HepG2 (cell line): ENCODE results near the gene DCTN3. TPM values are rescaled to one million over a fixed set of nuclear protein-coding genes. Genes with fewer than 3 reads are reported as not detected.
A peak's percentile ranks its signal among the peaks of the same experiment; 100 is the strongest.

Experiments used
- ARID2 ChIP-seq: sonication (generic); formaldehyde crosslinking; IDR thresholded peaks from 2 replicates; pipeline ENCODE4 v1.8.1; 2022; ENCODE audit warnings: mild to moderate bottlenecking, missing genetic modification reagents, borderline replicate concordance
- ASH2L ChIP-seq: fragments of 300-600, 200-600 bp; sonication (generic); IDR thresholded peaks from 2 replicates; pipeline ENCODE4 v1.7.0; 2017; ENCODE audit warnings: low read depth, mild to moderate bottlenecking, moderate library complexity, mixed read lengths, low read length; ENCODE audit not compliant: insufficient read length
- CCAR2 ChIP-seq: fragments of 200-400 bp; formaldehyde crosslinking; optimal IDR thresholded peaks from 2 replicates; pipeline ENCODE3; 2018; ENCODE audit warnings: low read depth, mild to moderate bottlenecking, low read length, moderate library complexity
- ERF ChIP-seq: IDR thresholded peaks from 2 replicates; pipeline ENCODE4 v1.6.1; 2018; ENCODE audit warnings: missing biosample characterization, missing genetic modification reagents
- FOXK1 ChIP-seq: sonication (generic); formaldehyde crosslinking; IDR thresholded peaks from 2 replicates; pipeline ENCODE4 v1.4.0; 2020; ENCODE audit warnings: low read depth, missing genetic modification reagents, borderline replicate concordance
- KDM5A ChIP-seq: fragments of 200-600 bp; sonication (generic); IDR thresholded peaks from 2 replicates; pipeline ENCODE4 v1.7.0; 2018; ENCODE audit warnings: antibody characterized with exemption, mild to moderate bottlenecking, low read length, borderline replicate concordance
- KLF16 ChIP-seq, 2 experiments: sonication (generic) in 1 of 2; formaldehyde crosslinking in 1 of 2; IDR thresholded peaks; 2 replicates each; pipeline versions ENCODE4 v1.6.1 to v1.8.0; 2016 to 2023; ENCODE audit warnings: missing genetic modification reagents in 2 of 2, missing compliant biosample characterization in 1 of 2
- MXD1 ChIP-seq: sonication (generic); formaldehyde crosslinking; IDR thresholded peaks from 2 replicates; pipeline ENCODE4 v1.4.0; 2020; ENCODE audit warnings: mild to moderate bottlenecking, missing genetic modification reagents
- RFX3 ChIP-seq: IDR thresholded peaks from 2 replicates; pipeline ENCODE4 v1.6.1; 2016; ENCODE audit warnings: missing biosample characterization, missing genetic modification reagents
- SIN3A ChIP-seq: IDR thresholded peaks from 2 replicates; pipeline ENCODE4 v1.6.1; 2011; ENCODE audit warnings: low read depth, mild to moderate bottlenecking, control low read depth, low read length, borderline replicate concordance
- SNAI1 ChIP-seq: sonication (generic); formaldehyde crosslinking; IDR thresholded peaks from 2 replicates; pipeline ENCODE4 v1.5.0; 2020; ENCODE audit warnings: mild to moderate bottlenecking, missing genetic modification reagents, borderline replicate concordance
- SNAPC4 ChIP-seq: sonication (generic); formaldehyde crosslinking; IDR thresholded peaks from 2 replicates; pipeline ENCODE4 v1.4.0; 2020; ENCODE audit warnings: mild to moderate bottlenecking, missing genetic modification reagents
- SOX6 ChIP-seq, 2 experiments: fragments of 450-650 bp in 1 of 2; sonication (generic) in 1 of 2; formaldehyde crosslinking in 1 of 2; IDR thresholded peaks; 2 replicates each; pipeline versions ENCODE4 v1.4.0 to v1.6.1; 2017 to 2020; ENCODE audit warnings: antibody characterized with exemption in 1 of 2, mild to moderate bottlenecking in 1 of 2, missing genetic modification reagents in 1 of 2
- THAP7 ChIP-seq: sonication (generic); formaldehyde crosslinking; IDR thresholded peaks from 2 replicates; pipeline ENCODE4 v1.8.1; 2023; ENCODE audit warnings: mild to moderate bottlenecking, missing genetic modification reagents
- THYN1 ChIP-seq: sonication (generic); formaldehyde crosslinking; IDR thresholded peaks from 2 replicates; pipeline ENCODE4 v1.8.1; 2023; ENCODE audit warnings: low read depth, mild to moderate bottlenecking, moderate library complexity, missing genetic modification reagents, borderline replicate concordance
- YEATS4 ChIP-seq: sonication (generic); formaldehyde crosslinking; IDR thresholded peaks from 2 replicates; pipeline ENCODE4 v1.4.0; 2020; ENCODE audit warnings: missing genetic modification reagents, borderline replicate concordance
- ZNF333 ChIP-seq: sonication (generic); formaldehyde crosslinking; IDR thresholded peaks from 2 replicates; pipeline ENCODE4 v1.4.0; 2020; ENCODE audit warnings: mild to moderate bottlenecking, missing genetic modification reagents, borderline replicate concordance
- ZNF614 ChIP-seq: IDR thresholded peaks from 2 replicates; pipeline ENCODE4 v1.6.1; 2018; ENCODE audit warnings: missing biosample characterization, missing genetic modification reagents, inconsistent platforms, borderline replicate concordance
- ZNF615 ChIP-seq: sonication (generic); formaldehyde crosslinking; IDR thresholded peaks from 2 replicates; pipeline ENCODE4 v1.5.0; 2020; ENCODE audit warnings: mild to moderate bottlenecking, missing genetic modification reagents, borderline replicate concordance
- ZSCAN20 ChIP-seq: sonication (generic); formaldehyde crosslinking; IDR thresholded peaks from 2 replicates; pipeline ENCODE4 v1.4.0; 2020; ENCODE audit warnings: missing genetic modification reagents, mild to moderate bottlenecking, borderline replicate concordance
- polyA plus RNA-seq, 8 experiments: library from polyadenylated mRNA; depleted of rRNA in 3 of 8; stranded (reverse) in 7 of 8; unstranded in 1 of 8; fragments of >200 nt; fragmentation: Illumina TruSeq in 4 of 8; extraction: Trizol in 4 of 8; gene quantifications; 2 replicates each; pipeline versions ENCODE4 v1.2.1 to v1.2.3, GENCODE V29; 2011 to 2016; ENCODE audit warnings: low read depth in 4 of 8, missing spikeins in 1 of 8, mixed read lengths in 1 of 8; ENCODE audit not compliant: insufficient read depth in 1 of 8
- total RNA-seq, 5 experiments: library from RNA; depleted of rRNA; stranded (reverse); fragments of >200 nt; fragmentation: Illumina TruSeq; extraction: Trizol; gene quantifications; 2 replicates each; pipeline ENCODE4 v1.2.3, GENCODE V29; 2016; ENCODE audit warnings: low read depth in 1 of 5

DCTN3 gene
- total and polyA plus RNA-seq, 2 of the 13 experiments (the other 11 are each of a cell fraction or from before 2014, with no cell fraction given): 27.4 to 34.5 TPM

GRCh38 chr9:34620061-34620994 lies at the start of gene DCTN3 (continued):
- TF ChIP-seq CCAR2: no peak
- TF ChIP-seq ZNF615 (CRISPR knock-in tag): no peak
- TF ChIP-seq RFX3: peak; percentile 77
- no peak for TF ChIP-seq ZNF614
- peak; percentile 26; the same call in 1 of the 2 replicates for TF ChIP-seq YEATS4 (CRISPR knock-in tag)
- TF ChIP-seq KDM5A: peak; percentile 75
- no peak; the same call in 1 of the 2 replicates for TF ChIP-seq ERF
- no peak for TF ChIP-seq ARID2 (CRISPR knock-in tag)
- 0 out of 2 replicates have a peak, but pooled peaks have one; percentile 39 for TF ChIP-seq SNAI1 (CRISPR knock-in tag)
- no peak for TF ChIP-seq THAP7 (CRISPR knock-in tag)
- TF ChIP-seq ASH2L: peak; percentile 21
- peak; percentile 68; the same call in 1 of the 2 replicates for TF ChIP-seq FOXK1 (CRISPR knock-in tag)
- TF ChIP-seq THYN1: no peak
- TF ChIP-seq KLF16 (CRISPR knock-in tag; IDR thresholded peaks at IDR 0.05): 0 out of 4 replicates have a peak, but pooled peaks of 1 of the 2 experiments have one; percentile 39
- no peak for TF ChIP-seq SOX6 (IDR thresholded peaks at IDR 0.05)
- 0 out of 2 replicates have a peak, but pooled peaks have one; percentile 40 for TF ChIP-seq SOX6 (CRISPR knock-in tag; IDR thresholded peaks at IDR 0.05)
- TF ChIP-seq MXD1 (CRISPR knock-in tag): peak; percentile 63; the same call in 1 of the 2 replicates
- no peak for TF ChIP-seq ZSCAN20 (CRISPR knock-in tag)
- TF ChIP-seq SNAPC4 (CRISPR knock-in tag): peak; percentile 43; the same call in 1 of the 2 replicates
- TF ChIP-seq SIN3A: peak; percentile 93
- 0 out of 2 replicates have a peak, but pooled peaks have one; percentile 14 for TF ChIP-seq ZNF333 (CRISPR knock-in tag)
